Measurements from ENCODE around the gene A2M.

The A2M gene

DNA sequence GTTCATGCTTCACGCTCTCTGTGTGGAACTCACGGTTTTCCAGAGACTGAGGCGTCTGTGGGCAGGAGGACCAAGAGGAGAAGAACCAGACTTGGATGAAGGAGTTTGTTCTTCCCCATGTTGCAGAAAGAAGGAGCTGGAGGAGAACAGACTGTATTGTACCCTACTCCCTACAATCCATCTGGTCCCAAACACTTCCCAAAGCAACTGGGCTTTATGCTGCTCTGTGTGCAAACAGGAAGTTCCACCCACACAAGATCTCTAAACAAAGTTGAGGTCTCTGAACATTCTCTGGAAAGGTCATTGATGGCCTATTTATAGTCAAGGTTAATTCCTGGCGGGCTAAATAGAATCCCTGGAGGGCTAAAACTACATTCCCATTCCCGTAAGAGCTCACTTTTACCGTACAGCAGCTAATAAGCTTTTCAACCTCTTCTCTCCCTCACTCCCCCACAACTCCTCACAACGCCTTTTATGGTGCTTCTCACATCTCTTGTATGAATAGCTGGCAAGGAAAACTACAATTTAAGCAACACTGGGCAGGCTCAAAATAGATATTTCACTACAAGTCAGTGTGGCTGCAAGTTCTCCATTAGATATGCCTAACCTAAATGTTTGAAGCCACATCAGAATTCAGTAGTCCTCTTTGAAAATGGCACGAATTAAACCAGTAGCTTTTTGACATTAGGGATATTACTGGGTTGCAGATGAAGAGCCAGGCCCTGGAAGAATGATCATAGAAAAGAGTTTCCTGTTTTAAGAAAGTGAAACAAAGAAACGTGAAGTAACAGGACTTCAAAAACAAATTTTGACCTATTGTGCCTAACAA, at the start of gene A2M:
Gene A2M, minus strand, starts transcription at position 189 of the 829 bp plus-strand sequence. Its CDS starts 70 bp downstream, at position 119.
- TF ChIP-seq, protein P1, sequence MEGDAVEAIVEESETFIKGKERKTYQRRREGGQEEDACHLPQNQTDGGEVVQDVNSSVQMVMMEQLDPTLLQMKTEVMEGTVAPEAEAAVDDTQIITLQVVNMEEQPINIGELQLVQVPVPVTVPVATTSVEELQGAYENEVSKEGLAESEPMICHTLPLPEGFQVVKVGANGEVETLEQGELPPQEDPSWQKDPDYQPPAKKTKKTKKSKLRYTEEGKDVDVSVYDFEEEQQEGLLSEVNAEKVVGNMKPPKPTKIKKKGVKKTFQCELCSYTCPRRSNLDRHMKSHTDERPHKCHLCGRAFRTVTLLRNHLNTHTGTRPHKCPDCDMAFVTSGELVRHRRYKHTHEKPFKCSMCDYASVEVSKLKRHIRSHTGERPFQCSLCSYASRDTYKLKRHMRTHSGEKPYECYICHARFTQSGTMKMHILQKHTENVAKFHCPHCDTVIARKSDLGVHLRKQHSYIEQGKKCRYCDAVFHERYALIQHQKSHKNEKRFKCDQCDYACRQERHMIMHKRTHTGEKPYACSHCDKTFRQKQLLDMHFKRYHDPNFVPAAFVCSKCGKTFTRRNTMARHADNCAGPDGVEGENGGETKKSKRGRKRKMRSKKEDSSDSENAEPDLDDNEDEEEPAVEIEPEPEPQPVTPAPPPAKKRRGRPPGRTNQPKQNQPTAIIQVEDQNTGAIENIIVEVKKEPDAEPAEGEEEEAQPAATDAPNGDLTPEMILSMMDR (conservative IDR thresholded peaks at IDR 0.05; ENCODE audit: low read depth, low read length) = no peak
- no peak for DNase-seq (ENCODE audit: low read depth)
- no peak within 1 kb of the TSS for H3K4me3 ChIP-seq (ENCODE audit: low read length)

DNA sequence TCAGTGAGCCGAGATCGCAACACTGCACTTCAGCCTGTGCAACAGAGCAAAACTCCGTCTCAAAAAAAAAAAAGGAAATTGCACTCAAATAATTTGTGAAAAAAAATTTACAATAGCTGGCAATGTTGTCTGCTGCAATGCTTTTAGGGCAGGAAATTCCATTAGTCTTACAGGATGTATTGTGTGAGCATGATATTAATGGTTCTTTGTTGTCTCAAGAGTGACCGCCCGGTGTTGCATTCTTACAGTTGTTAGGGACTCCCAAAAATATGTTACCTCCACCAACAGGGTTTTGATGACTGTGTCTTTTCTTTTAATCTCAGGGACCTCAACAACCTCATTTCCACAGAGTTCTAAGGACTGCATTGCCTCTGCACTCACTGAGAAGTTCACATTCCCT, 47.7 kb upstream of the A2M start:
- H3K4me3 ChIP-seq (ENCODE audit: low read length) = no peak overlapping the region
- TF ChIP-seq, protein P1 (conservative IDR thresholded peaks at IDR 0.05; ENCODE audit: low read depth, low read length) = no peak
- no peak for DNase-seq (ENCODE audit: low read depth)

DNA sequence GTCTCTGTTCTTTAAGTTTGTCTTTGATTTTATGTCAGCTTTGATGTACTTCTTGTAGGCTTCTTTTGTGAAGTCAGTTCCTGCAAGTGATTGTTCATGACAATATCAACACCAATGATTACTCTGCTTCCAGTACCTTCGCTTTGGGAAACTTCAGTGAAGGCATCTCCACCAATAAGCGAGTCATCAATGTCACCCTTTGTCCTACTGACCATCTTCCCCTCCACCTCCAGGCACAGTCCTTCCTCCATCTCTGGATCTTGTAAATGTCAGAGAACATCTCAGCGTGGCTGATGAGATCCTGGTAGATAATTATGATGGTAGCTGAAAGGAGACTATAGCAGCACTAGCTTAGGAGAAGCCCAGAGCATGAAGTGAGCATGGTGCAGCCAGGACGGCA, 40.4 kb upstream of the A2M start:
- H3K4me3 ChIP-seq (ENCODE audit: low read length) = no peak overlapping the region
- TF ChIP-seq, protein P1 (conservative IDR thresholded peaks at IDR 0.05; ENCODE audit: low read depth, low read length) = no peak
- DNase-seq (ENCODE audit: low read depth) = no peak

DNA sequence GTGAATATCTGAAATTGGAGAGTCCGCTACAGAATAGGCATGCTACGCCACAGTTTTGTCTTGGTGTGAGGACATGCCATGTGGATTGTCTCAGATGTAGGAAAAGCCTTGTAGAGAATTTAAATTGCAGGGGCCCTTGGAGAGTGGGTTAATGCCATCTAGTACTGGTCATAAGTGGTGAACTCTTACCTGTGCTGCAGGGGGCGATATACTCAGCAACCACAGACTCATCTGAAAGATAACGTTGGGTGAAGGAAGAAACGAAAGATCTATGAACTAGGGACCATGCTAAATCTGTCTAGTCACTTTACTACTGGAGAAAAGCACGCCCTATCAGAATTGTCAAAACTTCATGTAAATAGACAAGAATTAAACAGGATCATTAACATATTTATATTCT, 33.7 kb upstream of the A2M start:
- TF ChIP-seq, protein P1 (conservative IDR thresholded peaks at IDR 0.05; ENCODE audit: low read depth, low read length) = no peak
- no peak overlapping the region for H3K4me3 ChIP-seq (ENCODE audit: low read length)
- no peak for DNase-seq (ENCODE audit: low read depth)

DNA sequence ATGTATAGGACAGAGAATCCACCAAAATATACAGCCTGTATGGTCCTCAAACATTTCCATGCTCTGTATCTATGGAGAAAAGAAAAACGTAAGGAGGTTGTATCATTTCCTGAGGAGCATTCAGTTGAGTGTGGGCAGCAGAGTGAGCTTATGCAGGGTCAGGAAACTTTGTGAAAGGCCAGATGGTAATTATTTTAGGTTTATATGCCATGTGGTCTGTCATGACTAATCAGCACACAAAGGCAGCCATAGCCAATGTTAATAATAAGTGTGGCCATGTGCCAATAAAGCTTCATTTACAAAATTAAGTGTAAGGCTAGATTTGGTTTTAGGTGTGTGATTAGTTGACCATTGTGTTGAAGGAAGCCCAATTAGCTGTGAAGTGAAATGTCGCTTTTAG, 33.2 kb upstream of the A2M start:
- no peak for DNase-seq (ENCODE audit: low read depth)
- TF ChIP-seq, protein P1 (conservative IDR thresholded peaks at IDR 0.05; ENCODE audit: low read depth, low read length) = no peak
- H3K4me3 ChIP-seq (ENCODE audit: low read length) = no peak overlapping the region

DNA sequence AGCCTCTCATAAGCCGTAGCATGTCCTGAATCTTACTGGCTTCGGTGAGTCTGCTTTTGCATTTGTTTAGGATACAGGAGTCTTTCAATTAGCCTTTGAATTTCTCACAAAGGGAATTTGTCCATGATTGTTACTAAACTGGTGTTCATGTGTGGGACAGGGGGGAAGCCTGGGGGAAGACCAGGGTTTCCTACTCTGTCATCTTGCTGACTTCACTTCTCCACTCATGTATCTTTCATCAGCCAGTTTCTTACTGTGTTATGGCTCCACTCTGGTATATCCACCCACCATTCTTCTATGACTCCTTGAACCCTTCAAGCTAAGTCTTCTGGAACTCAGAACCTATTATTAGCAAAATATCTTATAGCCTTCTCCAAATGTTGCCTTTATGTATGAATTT, 31.7 kb upstream of the A2M start:
- TF ChIP-seq, protein P1 (conservative IDR thresholded peaks at IDR 0.05; ENCODE audit: low read depth, low read length) = no peak
- no peak overlapping the region for H3K4me3 ChIP-seq (ENCODE audit: low read length)
- no peak for DNase-seq (ENCODE audit: low read depth)

DNA sequence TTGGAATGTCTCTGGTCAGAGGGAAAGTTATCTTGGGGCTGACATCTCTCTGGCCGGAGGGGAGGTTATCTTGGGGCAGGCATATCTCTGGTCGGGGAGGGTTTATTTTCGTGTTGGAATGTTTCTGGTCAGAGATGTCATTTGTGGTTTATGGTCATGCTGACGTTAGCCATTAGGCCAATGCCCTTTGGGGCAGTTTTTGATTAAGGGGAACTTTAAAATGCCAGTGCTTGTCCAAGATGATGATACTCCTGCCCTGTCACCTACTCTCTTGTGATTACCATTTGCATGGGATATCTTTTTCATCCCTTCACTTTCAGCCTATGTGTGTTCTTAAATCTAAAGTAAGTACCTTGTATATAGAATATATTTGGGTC, 29.0 kb upstream of the A2M start:
- TF ChIP-seq, protein P1 (conservative IDR thresholded peaks at IDR 0.05; ENCODE audit: low read depth, low read length) = no peak

More for the DNA sequence above, 29.0 kb upstream of the A2M start:
- no peak overlapping the region for H3K4me3 ChIP-seq (ENCODE audit: low read length)
- no peak for DNase-seq (ENCODE audit: low read depth)

Data from retinal pigment epithelial cell (primary cell).